ENCODE results near the gene LRRC75A.

The LRRC75A gene

DNA sequence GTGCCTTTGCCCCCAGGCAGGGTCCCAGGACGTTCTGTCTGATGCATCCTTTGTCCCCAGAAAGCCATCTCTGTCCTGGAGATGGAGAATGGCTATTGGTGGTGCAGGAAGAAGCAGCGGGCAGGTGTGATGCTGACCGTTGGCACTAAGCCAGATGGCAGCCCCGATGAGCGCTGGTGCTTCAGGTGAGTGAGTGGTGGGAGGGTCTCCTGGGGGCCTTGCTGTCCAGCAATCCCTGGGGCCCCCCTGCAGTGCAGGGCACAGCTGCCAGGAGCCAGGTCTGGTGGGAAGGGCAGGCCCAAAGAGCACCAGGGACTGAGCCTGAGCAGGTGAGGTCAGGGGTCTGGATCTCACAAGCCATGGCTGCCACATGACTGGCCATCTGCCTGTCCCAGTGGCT, 58.5 kb downstream of the LRRC75A start:
- DNase-seq (ENCODE audit: low read depth, low spot score): no peak

DNA sequence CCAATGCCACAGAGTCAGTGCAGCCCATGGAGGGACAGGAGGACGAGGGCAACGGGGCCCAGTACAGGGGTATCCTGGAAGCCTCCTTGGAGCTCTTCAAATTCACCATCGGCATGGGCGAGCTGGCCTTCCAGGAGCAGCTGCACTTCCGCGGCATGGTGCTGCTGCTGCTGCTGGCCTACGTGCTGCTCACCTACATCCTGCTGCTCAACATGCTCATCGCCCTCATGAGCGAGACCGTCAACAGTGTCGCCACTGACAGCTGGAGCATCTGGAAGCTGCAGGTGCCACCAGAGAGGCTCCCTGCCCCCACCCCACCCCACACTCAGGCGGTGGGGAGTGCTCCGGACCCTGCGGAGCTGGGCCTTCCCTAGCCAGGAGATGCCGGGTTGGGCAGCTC, 60.0 kb downstream of the LRRC75A start:
- no peak for DNase-seq (ENCODE audit: low read depth, low spot score)

DNA sequence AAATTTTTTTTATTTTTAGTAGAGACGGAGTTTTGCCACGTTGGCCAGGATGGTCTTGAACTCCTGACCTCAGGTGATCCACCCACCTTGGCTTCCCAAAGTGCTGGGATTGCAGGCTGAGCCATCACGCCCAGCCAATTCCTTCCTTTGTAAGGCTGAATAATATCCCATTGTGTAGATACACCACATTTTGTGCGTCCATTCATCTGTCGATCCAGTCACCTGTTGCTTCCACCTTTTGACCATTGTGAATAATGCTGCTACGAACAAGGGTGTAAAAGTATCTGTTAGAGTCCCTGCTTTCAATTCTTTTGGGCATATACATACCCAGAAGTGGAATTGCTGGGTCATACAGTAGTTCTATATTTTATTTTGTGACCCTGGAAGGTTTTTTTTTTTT, 61.3 kb downstream of the LRRC75A start:
- DNase-seq (ENCODE audit: low read depth, low spot score): no peak

GRCh38 chr17:16429083-16429482, 62.9 kb downstream of the LRRC75A start:
- DNase-seq (ENCODE audit: low read depth, low spot score): no peak

DNA sequence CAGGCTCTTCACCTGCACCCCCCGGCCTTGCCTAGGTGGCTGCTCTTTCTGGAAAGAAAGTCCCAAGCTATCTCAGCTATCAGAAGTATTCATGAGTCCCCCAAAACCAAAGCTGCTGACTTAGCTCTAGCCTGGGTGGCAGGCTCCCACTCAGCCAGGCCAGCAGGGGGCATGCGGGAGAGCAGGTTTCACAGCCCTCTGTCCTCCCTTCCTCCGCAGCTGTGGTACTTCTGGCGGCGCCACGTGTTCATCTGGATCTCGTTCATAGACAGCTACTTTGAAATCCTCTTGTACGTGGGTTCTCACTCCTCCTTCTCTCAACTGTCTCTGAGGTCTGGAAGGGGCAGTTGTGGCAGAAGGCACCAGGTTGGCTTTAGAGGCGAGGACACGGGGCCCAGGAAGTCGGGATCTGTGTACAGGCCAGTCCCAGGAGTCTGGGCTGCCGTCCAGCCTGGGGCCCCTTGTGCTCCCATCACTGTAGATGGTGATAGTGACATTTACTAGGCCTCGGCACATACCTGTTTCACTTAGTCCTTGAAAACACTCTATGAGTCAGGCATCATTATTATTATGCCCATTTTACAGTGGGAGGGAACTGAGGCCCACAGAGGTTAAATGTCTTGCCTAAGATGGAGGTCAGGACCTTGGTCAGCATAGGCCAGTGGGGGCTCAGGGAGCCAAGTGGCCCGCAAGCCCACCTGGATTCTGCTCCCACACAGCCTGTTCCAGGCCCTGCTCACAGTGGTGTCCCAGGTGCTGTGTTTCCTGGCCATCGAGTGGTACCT, 63.7 kb downstream of the LRRC75A start:
- DNase-seq (ENCODE audit: low read depth, low spot score): no peak

GRCh38 chr17:16427020-16427419, 65.0 kb downstream of the LRRC75A start:
- DNase-seq (ENCODE audit: low read depth, low spot score): no peak

GRCh38 chr17:16425698-16426659, 66.0 kb downstream of the LRRC75A start:
- no peak for DNase-seq (ENCODE audit: low read depth, low spot score)

GRCh38 chr17:16425202-16425601, 66.8 kb downstream of the LRRC75A start:
- no peak for DNase-seq (ENCODE audit: low read depth, low spot score)

DNA sequence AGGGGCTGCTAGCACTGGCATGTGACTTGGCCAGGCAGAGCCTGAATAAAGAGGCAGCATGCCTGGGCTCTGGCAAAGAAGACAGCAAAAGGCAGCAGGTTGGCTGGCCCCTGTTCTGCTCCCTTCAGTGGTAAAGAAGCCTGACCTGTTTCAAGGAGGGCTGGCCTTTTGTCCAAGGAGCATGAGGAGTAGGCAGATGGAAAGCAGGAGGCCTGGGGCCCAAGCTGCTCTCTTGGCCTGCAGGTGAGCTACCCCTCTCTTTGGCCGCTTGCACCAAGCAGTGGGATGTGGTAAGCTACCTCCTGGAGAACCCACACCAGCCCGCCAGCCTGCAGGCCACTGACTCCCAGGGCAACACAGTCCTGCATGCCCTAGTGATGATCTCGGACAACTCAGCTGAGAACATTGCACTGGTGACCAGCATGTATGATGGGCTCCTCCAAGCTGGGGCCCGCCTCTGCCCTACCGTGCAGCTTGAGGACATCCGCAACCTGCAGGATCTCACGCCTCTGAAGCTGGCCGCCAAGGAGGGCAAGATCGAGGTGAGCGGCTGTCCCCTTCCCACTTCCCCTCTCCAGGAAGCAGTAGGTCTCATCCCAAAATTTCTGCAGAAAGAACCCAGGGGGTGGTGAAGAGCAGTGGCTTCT, 68.6 kb downstream of the LRRC75A start:
- no peak for DNase-seq (ENCODE audit: low read depth, low spot score)

DNA sequence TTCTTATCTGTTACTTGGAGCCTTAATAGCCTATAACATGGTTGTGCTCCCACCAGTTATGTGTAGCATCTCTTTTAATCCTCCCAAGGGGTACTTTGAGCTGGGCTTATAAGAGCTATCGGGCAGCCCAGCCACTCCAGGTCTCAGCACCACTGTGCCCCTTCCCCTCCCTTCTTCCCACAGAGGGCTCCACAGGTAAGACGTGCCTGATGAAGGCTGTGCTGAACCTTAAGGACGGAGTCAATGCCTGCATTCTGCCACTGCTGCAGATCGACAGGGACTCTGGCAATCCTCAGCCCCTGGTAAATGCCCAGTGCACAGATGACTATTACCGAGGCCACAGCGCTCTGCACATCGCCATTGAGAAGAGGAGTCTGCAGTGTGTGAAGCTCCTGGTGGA, 69.6 kb downstream of the LRRC75A start:
- DNase-seq (ENCODE audit: low read depth, low spot score): no peak

DNA sequence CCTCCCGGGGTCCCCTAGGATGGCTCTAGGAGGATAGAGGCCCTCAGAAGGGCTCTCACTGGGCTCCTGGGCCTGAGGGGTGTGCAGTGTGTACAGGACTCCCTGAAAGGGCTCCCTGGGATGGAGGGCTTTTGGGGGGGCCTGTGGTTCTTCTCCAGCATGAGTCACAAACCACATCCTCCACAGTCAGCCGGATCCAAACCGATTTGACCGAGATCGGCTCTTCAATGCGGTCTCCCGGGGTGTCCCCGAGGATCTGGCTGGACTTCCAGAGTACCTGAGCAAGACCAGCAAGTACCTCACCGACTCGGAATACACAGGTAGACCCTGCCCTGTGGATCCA, 72.1 kb downstream of the LRRC75A start:
- DNase-seq (ENCODE audit: low read depth, low spot score): no peak

DNA sequence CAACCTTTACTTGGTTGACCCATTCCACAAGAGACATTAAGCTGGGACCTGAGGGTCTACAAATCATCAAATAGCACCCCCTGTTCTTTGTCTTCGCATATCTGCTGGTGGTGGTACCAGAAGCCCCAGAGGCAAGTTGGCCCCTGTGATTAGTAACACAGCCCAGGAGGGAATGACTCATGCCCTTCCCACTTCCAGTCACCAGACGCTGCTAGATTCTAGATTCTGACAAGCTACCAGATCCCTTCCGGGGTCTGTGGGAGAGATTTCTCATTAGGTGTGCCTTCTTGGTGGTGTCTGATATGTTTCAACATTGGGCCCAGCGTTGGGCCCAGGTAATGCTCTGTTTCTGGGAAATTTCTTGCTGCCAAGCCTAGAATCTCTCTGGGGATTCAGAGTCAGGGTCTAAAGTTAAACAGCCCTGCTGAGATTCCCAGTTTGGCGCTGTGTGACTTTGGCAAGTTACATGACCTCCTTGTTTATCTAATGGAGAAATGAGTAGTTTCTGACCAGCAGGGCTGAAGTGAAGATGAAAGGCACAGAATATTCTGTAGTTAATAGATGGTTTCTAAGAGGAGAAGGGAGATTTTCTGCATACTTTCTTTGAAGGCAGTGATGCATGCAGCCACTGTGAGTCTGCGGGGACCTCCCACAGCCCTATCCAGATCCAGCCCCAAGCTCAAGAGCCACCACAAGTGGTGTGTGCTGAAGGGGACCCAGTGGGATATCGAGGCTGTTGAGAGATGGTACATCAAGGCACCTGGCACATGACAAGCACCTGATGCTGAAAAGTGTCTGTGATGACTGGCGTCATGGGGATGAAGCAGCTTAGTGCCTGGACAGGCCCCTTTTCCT, 72.7 kb downstream of the LRRC75A start:
- DNase-seq (ENCODE audit: low read depth, low spot score): no peak

- DNase-seq (ENCODE audit: low read depth, low spot score): no peak
These were observed 73.3 kb downstream of the LRRC75A start for GRCh38 chr17:16418685-16419068.

DNA sequence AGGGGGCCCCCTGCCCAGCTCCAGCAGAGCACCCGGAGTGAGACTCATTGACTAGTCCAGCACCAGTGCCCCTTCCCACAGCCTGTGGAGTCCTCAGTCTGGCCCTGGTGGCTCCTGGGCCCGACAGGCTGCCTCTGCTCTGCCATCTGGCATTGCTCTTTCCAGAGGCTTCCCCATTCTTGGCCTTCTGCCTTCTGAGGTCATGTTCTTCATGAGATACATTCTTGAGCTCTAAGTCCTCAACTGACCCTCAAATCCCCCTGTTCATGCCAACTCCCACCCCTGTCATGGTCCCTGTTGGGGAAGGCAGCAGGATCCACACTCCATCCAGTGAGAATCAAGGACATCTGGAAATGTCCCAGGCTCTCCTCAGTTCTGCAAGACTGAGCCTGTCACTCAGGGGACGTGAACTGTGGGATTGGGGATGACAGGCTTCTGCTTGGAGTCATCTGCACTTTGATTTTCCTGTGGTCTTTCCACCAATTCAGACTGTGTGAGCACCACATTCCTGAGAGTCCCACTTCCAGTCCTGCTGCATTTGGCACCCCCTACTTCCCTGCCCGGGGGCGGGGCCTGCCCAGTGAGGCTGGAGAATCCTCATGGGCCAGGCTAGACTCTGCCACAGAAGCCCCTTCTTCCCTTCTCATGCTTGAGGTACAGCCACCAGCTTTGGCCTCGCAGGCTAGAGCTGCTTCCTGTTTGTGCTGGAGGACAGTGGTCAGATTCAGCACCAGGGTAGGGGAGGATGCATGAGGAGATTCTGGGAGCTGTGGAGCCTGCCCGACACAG, 73.9 kb downstream of the LRRC75A start:
- DNase-seq (ENCODE audit: low read depth, low spot score): no peak

- no peak for DNase-seq (ENCODE audit: low read depth, low spot score)
These were observed 74.6 kb downstream of the LRRC75A start for GRCh38 chr17:16417399-16417798.

DNA sequence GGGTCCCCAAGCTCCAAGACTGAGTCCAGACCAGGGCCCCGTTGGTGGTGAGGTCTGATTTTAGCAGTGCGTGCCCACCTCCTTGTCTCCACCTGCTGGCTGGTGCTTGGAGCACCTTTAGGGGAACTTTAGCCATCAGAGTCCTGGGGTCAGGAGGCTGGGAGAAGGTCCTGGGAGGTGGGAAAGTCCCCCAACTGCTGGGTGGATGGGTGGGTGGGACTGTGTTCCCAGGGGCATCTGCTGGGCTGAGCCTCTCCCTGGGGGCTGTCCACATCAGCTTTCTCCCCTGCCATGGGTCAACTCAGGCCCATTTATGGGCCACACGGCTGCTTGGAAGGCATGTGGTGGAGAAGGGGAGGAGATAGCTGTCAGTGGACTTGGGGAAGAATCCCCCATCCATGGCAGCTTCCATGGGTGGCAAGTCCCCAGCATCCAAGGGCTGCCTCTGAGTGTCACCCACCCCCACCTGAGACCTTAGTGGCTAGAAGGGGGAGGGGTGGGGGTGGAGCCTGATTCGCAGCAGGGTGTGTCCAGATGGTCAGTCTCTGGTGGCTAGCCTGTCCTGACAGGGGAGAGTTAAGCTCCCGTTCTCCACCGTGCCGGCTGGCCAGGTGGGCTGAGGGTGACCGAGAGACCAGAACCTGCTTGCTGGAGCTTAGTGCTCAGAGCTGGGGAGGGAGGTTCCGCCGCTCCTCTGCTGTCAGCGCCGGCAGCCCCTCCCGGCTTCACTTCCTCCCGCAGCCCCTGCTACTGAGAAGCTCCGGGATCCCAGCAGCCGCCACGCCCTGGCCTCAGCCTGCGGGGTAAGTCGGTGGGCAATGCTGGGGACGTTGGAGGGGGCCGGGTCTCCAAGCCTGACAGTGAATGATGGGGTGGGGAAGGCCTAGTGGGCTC, 76.7 kb downstream of the LRRC75A start, which contains the start of gene TRPV2:
Gene TRPV2 (plus strand): TSS at position 541 of the 894 bp plus-strand sequence. CDS start 2,098 bp downstream, outside the sequence.
- no peak for DNase-seq (ENCODE audit: low read depth, low spot score)

GRCh38 chr17:16407911-16408588, 83.9 kb downstream of the LRRC75A start:
- no peak for DNase-seq (ENCODE audit: low read depth, low spot score)

DNA sequence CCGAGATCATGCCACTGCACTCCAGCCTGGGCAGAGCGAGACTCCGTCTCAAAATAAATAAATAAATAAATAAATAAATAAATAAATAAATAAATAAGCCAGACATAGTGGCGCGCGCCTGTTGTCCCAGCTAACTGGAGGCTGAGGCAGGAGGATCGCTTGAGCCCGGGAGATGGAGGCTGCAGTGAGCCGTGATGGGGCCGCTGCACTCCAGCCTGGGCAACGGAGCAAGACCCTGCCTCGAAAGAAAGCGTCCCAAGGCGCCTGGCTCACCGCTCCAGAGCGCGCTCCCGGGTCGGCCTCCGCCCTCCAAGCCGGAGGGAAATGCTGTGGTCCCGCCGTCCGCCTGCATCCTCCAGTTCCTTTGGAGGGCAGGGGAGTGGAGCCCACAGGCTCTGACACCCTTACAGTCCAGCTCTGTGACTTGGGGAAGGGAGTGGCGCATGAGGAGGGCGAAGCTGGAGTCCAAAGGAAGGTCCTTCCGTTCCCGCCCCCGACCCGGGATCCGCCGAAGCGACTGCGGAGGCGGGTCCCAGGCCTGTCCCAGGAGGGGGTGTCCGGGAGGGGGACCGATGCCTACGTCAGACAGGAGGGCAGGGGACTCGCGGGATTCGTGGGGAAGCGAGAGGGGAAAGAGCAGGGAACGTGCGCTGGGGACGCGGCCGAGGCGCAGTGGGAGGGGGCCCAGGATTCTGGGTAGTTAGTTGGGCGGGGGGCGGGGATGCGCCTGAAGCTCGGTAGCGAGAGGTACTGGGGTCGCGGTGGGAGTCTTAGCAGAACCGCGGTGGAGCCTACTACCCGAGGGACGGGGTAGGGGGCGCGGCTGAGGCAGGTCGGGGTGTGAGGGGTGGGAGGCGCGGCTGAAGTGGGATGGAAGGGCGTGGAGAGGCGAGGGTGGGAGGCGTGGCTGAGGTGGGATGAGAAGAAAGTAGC, 85.0 kb downstream of the LRRC75A start:
- no peak for DNase-seq (ENCODE audit: low read depth, low spot score)
